ENCODE measurements around the gene MRPL1.

Gene MRPL1

DNA sequence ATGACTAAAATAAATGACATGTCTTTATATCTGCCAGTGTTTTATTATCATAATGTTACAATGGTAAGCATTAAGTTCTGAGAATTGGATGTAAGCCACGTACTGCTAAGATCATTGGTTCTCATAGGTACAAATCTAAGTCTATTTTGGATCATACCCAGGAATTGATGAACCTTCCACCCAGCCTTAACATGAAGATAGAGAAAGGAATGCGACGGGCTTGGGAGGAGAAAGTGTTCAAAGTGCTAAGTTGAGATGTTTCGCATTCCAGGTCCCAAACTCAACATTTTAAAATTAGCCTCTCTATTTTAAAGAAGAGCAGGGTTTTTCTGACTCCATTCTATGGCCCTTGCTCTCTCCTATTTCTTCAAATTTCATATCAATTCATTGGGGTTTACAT is 139.6 kb downstream of the MRPL1 start (continued):
- TF ChIP-seq, protein P1, sequence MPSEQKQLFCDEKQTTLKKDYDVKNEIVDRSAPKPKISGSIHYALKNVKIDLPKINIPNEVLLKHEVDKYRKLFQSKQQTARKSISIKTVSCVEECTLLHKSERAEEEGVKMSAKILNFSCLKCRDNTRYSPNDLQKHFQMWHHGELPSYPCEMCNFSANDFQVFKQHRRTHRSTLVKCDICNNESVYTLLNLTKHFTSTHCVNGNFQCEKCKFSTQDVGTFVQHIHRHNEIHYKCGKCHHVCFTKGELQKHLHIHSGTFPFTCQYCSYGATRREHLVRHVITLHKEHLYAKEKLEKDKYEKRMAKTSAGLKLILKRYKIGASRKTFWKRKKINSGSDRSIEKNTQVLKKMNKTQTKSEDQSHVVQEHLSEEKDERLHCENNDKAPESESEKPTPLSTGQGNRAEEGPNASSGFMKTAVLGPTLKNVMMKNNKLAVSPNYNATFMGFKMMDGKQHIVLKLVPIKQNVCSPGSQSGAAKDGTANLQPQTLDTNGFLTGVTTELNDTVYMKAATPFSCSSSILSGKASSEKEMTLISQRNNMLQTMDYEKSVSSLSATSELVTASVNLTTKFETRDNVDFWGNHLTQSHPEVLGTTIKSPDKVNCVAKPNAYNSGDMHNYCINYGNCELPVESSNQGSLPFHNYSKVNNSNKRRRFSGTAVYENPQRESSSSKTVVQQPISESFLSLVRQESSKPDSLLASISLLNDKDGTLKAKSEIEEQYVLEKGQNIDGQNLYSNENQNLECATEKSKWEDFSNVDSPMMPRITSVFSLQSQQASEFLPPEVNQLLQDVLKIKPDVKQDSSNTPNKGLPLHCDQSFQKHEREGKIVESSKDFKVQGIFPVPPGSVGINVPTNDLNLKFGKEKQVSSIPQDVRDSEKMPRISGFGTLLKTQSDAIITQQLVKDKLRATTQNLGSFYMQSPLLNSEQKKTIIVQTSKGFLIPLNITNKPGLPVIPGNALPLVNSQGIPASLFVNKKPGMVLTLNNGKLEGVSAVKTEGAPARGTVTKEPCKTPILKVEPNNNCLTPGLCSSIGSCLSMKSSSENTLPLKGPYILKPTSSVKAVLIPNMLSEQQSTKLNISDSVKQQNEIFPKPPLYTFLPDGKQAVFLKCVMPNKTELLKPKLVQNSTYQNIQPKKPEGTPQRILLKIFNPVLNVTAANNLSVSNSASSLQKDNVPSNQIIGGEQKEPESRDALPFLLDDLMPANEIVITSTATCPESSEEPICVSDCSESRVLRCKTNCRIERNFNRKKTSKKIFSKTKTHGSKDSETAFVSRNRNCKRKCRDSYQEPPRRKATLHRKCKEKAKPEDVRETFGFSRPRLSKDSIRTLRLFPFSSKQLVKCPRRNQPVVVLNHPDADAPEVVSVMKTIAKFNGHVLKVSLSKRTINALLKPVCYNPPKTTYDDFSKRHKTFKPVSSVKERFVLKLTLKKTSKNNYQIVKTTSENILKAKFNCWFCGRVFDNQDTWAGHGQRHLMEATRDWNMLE (tag by site-specific recombination; conservative IDR thresholded peaks at IDR 0.05; ENCODE audit: low read depth): no peak
- TF ChIP-seq ZNF335 (tag by site-specific recombination; conservative IDR thresholded peaks at IDR 0.05) (no peak), ZNF544 (tag by site-specific recombination; IDR thresholded peaks at IDR 0.05) (no peak), ZNF629 (tag by site-specific recombination; IDR thresholded peaks at IDR 0.05) (no peak), ZNF514 (tag by site-specific recombination; IDR thresholded peaks at IDR 0.05) (no peak), ZNF658 (tag by site-specific recombination; IDR thresholded peaks at IDR 0.05) (no peak), ZNF530 (tag by site-specific recombination; IDR thresholded peaks at IDR 0.05; ENCODE audit: low read depth) (no peak), ZSCAN16 (tag by site-specific recombination; IDR thresholded peaks at IDR 0.05) (no peak), GLIS2 (tag by site-specific recombination; IDR thresholded peaks at IDR 0.05) (no peak)
- TF ChIP-seq, protein P2, sequence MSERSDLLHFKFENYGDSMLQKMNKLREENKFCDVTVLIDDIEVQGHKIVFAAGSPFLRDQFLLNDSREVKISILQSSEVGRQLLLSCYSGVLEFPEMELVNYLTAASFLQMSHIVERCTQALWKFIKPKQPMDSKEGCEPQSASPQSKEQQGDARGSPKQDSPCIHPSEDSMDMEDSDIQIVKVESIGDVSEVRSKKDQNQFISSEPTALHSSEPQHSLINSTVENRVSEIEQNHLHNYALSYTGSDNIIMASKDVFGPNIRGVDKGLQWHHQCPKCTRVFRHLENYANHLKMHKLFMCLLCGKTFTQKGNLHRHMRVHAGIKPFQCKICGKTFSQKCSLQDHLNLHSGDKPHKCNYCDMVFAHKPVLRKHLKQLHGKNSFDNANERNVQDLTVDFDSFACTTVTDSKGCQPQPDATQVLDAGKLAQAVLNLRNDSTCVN (tag by site-specific recombination; optimal IDR thresholded peaks at IDR 0.05): no peak
